ENCODE measurements around the gene DSN1. TPM values are rescaled to one million over a fixed set of nuclear protein-coding genes. Genes with fewer than 3 reads are reported as not detected.

DSN1 gene
- total RNA-seq, 1 donor = 8.0 TPM

DNA sequence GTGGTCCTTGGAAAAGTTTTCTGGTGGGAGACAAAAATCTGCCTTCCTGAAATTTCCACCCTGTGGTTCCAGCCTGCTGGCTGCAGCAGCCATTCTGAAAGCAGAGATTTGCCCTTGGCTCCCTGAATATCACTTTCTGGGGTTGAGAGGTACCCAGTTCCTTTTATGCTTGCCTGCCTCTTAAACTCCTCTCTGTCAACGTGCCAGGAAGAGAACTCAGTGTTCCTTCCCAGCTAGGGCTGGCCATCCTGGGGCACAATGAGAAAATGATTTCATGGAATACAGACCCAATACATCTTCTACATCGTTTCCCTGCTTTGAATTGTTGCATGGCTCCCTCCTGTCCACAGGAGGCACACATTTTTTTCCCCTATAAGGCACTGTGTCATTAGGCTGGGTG is 1.6 kb upstream of the DSN1 start:
- H2AFZ ChIP-seq (ENCODE audit: low read length) = no peak overlapping the region
- TF ChIP-seq, protein P1, sequence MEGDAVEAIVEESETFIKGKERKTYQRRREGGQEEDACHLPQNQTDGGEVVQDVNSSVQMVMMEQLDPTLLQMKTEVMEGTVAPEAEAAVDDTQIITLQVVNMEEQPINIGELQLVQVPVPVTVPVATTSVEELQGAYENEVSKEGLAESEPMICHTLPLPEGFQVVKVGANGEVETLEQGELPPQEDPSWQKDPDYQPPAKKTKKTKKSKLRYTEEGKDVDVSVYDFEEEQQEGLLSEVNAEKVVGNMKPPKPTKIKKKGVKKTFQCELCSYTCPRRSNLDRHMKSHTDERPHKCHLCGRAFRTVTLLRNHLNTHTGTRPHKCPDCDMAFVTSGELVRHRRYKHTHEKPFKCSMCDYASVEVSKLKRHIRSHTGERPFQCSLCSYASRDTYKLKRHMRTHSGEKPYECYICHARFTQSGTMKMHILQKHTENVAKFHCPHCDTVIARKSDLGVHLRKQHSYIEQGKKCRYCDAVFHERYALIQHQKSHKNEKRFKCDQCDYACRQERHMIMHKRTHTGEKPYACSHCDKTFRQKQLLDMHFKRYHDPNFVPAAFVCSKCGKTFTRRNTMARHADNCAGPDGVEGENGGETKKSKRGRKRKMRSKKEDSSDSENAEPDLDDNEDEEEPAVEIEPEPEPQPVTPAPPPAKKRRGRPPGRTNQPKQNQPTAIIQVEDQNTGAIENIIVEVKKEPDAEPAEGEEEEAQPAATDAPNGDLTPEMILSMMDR (IDR thresholded peaks at IDR 0.05; ENCODE audit: extremely low read depth, low read depth, low read length) = no peak

GRCh38 chr20:36773107-36773596 is 411 bp downstream of the DSN1 start:
- Histone ChIP-seq H3K4me2 (ENCODE audit: insufficient read depth, low read length) (peak overlapping the region; percentile 93), H3K27ac (ENCODE audit: low read depth, low read length) (peak overlapping the region; percentile 91), H2AFZ (ENCODE audit: low read length) (peak overlapping the region; percentile 97), H3K4me3 (ENCODE audit: insufficient read depth, low read length) (peak overlapping the region; percentile 93), H3K9me3 (ENCODE audit: low read depth, low read length) (no peaks in the 10 kb centered on the region), H3K79me2 (ENCODE audit: insufficient read depth, low read length) (peaks cover 17% of the 10 kb centered on the region), H3K4me1 (ENCODE audit: insufficient read depth, low read length) (peaks cover 28% of the 10 kb centered on the region), H4K20me1 (ENCODE audit: insufficient read depth, low read length) (no peaks in the 10 kb centered on the region), H3K27me3 (ENCODE audit: insufficient read depth, low read length) (no peaks in the 10 kb centered on the region), H3K36me3 (ENCODE audit: insufficient read depth, low read length) (no peaks in the 10 kb centered on the region)
- DNase-seq (ENCODE audit: insufficient read length, low spot score, missing footprints) = peak; percentile 41
- TF ChIP-seq, protein P1 (IDR thresholded peaks at IDR 0.05; ENCODE audit: extremely low read depth, low read depth, low read length) = no peak

More for the DNA sequence above, 1.6 kb upstream of the DSN1 start:
- H3K4me1 ChIP-seq (ENCODE audit: insufficient read depth, low read length) = peaks cover 17% of the 10 kb centered on the region
- H3K4me2 ChIP-seq (ENCODE audit: insufficient read depth, low read length) = peak overlapping the region; percentile 93
- no peaks in the 10 kb centered on the region for H3K27me3 ChIP-seq (ENCODE audit: insufficient read depth, low read length)
- no peaks in the 10 kb centered on the region for H4K20me1 ChIP-seq (ENCODE audit: insufficient read depth, low read length)
- H3K27ac ChIP-seq (ENCODE audit: low read depth, low read length) = peak overlapping the region; percentile 91
- peaks cover 14% of the 10 kb centered on the region for H3K79me2 ChIP-seq (ENCODE audit: insufficient read depth, low read length)
- peak; percentile 42 for DNase-seq (ENCODE audit: insufficient read length, low spot score, missing footprints)
- no peak overlapping the region for H3K4me3 ChIP-seq (ENCODE audit: insufficient read depth, low read length)
- H3K9me3 ChIP-seq (ENCODE audit: low read depth, low read length) = no peaks in the 10 kb centered on the region
- no peaks in the 10 kb centered on the region for H3K36me3 ChIP-seq (ENCODE audit: insufficient read depth, low read length)

DNA sequence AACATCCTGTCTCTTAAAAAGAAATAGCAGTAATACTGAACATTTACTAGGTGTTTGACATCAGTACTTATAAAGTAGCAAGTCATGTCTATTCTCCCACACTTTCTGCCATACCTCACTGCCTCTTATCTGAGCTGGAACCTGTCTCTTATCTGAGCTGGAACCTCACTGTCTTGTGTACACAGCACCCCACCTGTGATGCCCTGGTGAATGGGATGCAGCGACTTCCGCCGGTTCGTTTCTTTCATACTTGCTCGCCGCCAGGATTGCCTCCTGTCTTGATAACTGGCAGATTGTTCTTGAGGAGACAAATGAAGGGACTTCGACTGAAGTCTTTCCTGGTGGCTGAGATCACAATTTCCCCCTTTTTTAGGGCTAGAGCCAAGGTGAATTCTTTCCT is 2.9 kb downstream of the DSN1 start:
- Histone ChIP-seq H2AFZ (ENCODE audit: low read length) (no peak overlapping the region), H3K9me3 (ENCODE audit: low read depth, low read length) (no peaks in the 10 kb centered on the region), H3K27me3 (ENCODE audit: insufficient read depth, low read length) (no peaks in the 10 kb centered on the region), H3K36me3 (ENCODE audit: insufficient read depth, low read length) (peaks cover 6% of the 10 kb centered on the region), H3K4me3 (ENCODE audit: insufficient read depth, low read length) (no peak overlapping the region), H3K4me2 (ENCODE audit: insufficient read depth, low read length) (no peak overlapping the region), H4K20me1 (ENCODE audit: insufficient read depth, low read length) (no peaks in the 10 kb centered on the region), H3K27ac (ENCODE audit: low read depth, low read length) (no peak overlapping the region), H3K79me2 (ENCODE audit: insufficient read depth, low read length) (peaks cover 17% of the 10 kb centered on the region), H3K4me1 (ENCODE audit: insufficient read depth, low read length) (peaks cover 28% of the 10 kb centered on the region)
- peak; percentile 34 for DNase-seq (ENCODE audit: insufficient read length, low spot score, missing footprints)
- TF ChIP-seq, protein P1 (IDR thresholded peaks at IDR 0.05; ENCODE audit: extremely low read depth, low read depth, low read length) = no peak

GRCh38 chr20:36768768-36769430 is 4.7 kb downstream of the DSN1 start:
- H3K4me1 ChIP-seq (ENCODE audit: insufficient read depth, low read length) = peaks cover 20% of the 10 kb centered on the region
- H3K9me3 ChIP-seq (ENCODE audit: low read depth, low read length) = no peaks in the 10 kb centered on the region
- H4K20me1 ChIP-seq (ENCODE audit: insufficient read depth, low read length) = no peaks in the 10 kb centered on the region
- peak overlapping the region; percentile 26 for H3K4me2 ChIP-seq (ENCODE audit: insufficient read depth, low read length)
- H2AFZ ChIP-seq (ENCODE audit: low read length) = peak overlapping the region; percentile 43
- DNase-seq (ENCODE audit: insufficient read length, low spot score, missing footprints) = peak; percentile 19
- peaks cover 6% of the 10 kb centered on the region for H3K36me3 ChIP-seq (ENCODE audit: insufficient read depth, low read length)
- no peak overlapping the region for H3K27ac ChIP-seq (ENCODE audit: low read depth, low read length)
- H3K79me2 ChIP-seq (ENCODE audit: insufficient read depth, low read length) = peaks cover 17% of the 10 kb centered on the region
- H3K27me3 ChIP-seq (ENCODE audit: insufficient read depth, low read length) = no peaks in the 10 kb centered on the region
- TF ChIP-seq, protein P1 (IDR thresholded peaks at IDR 0.05; ENCODE audit: extremely low read depth, low read depth, low read length) = no peak
- no peak overlapping the region for H3K4me3 ChIP-seq (ENCODE audit: insufficient read depth, low read length)
